Measurements from ENCODE around the gene SKAP2.

DNA sequence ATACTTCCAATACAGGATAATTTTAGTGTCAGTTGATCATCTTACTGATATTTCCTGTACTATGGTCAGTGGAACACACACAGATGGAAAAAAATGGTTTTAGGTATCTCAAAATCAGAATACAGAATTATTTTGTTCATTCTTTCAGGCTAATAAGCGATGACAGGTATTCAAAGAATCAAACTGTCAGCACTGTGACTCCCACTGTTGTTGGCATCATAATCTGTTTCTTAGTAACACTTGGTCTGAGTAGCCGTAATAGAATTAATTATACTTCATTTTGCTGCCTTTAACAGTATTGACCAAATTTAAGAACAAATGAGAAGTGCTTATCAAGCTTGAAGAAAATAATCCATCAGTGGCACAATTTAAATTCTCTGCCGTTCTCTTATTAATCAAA is 215.0 kb downstream of the SKAP2 start:
- no peak for TF ChIP-seq CTCF (conservative IDR thresholded peaks at IDR 0.05; ENCODE audit: low read depth in 2 of 2)
- TF ChIP-seq JUNB (IDR thresholded peaks at IDR 0.05; ENCODE audit: unreplicated experiment), result no peak
- TF ChIP-seq POLR2AphosphoS5 (IDR thresholded peaks at IDR 0.05; ENCODE audit: low read depth), result no peak
- no peak for TF ChIP-seq CREB1 (CRISPR knock-in tag; IDR thresholded peaks at IDR 0.05; ENCODE audit: low read depth)

Measured in GM23338 (cell line).